Measurements from ENCODE around the gene ASGR1. TPM values are rescaled to one million over a fixed set of nuclear protein-coding genes. Genes with fewer than 3 reads are reported as not detected.

ASGR1 gene
- polyA plus RNA-seq, 1 donor from 2014 or later = 80.2 TPM

DNA sequence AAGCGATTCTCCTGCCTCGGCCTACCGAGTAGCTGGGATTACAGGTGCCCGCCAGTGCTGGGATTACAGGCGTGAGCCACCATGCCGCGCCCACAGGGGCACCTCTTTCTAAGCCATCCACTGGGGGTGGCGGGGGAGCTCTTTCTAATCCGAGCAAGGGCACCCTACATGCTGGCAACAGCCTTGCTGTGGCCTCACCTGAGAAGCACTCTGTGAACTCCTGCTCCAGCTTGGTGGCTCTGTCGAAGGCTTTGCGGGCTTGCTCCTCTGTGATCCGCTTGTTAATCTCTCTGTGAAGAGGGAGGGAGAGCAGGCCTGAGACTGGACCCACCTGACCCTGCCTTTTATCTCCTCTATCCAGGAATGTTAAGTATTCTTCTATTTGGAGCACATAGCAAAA lies 11.9 kb upstream of the ASGR1 start:
- no peaks in the 10 kb centered on the region for H3K79me2 ChIP-seq (replicated peaks; ENCODE audit: insufficient read depth, low read length)
- TF ChIP-seq EZH2 (IDR thresholded peaks at IDR 0.05; ENCODE audit: borderline replicate concordance, insufficient read depth, low read length, poor library complexity, severe bottlenecking) (no peak), RAD21 (conservative IDR thresholded peaks at IDR 0.05) (no peak), EP300 (conservative IDR thresholded peaks at IDR 0.05; ENCODE audit: poor library complexity, severe bottlenecking) (no peak), TAF1 (IDR thresholded peaks at IDR 0.05; ENCODE audit: low read depth) (no peak), SMC3 (conservative IDR thresholded peaks at IDR 0.05; ENCODE audit: poor library complexity) (no peak), POLR2AphosphoS5 (IDR thresholded peaks at IDR 0.05) (no peak), MXI1 (conservative IDR thresholded peaks at IDR 0.05; ENCODE audit: poor library complexity, severe bottlenecking) (no peak)
- TF ChIP-seq, protein P1, sequence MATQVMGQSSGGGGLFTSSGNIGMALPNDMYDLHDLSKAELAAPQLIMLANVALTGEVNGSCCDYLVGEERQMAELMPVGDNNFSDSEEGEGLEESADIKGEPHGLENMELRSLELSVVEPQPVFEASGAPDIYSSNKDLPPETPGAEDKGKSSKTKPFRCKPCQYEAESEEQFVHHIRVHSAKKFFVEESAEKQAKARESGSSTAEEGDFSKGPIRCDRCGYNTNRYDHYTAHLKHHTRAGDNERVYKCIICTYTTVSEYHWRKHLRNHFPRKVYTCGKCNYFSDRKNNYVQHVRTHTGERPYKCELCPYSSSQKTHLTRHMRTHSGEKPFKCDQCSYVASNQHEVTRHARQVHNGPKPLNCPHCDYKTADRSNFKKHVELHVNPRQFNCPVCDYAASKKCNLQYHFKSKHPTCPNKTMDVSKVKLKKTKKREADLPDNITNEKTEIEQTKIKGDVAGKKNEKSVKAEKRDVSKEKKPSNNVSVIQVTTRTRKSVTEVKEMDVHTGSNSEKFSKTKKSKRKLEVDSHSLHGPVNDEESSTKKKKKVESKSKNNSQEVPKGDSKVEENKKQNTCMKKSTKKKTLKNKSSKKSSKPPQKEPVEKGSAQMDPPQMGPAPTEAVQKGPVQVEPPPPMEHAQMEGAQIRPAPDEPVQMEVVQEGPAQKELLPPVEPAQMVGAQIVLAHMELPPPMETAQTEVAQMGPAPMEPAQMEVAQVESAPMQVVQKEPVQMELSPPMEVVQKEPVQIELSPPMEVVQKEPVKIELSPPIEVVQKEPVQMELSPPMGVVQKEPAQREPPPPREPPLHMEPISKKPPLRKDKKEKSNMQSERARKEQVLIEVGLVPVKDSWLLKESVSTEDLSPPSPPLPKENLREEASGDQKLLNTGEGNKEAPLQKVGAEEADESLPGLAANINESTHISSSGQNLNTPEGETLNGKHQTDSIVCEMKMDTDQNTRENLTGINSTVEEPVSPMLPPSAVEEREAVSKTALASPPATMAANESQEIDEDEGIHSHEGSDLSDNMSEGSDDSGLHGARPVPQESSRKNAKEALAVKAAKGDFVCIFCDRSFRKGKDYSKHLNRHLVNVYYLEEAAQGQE (IDR thresholded peaks at IDR 0.05; ENCODE audit: borderline replicate concordance) = no peak
- TF ChIP-seq, protein P2, sequence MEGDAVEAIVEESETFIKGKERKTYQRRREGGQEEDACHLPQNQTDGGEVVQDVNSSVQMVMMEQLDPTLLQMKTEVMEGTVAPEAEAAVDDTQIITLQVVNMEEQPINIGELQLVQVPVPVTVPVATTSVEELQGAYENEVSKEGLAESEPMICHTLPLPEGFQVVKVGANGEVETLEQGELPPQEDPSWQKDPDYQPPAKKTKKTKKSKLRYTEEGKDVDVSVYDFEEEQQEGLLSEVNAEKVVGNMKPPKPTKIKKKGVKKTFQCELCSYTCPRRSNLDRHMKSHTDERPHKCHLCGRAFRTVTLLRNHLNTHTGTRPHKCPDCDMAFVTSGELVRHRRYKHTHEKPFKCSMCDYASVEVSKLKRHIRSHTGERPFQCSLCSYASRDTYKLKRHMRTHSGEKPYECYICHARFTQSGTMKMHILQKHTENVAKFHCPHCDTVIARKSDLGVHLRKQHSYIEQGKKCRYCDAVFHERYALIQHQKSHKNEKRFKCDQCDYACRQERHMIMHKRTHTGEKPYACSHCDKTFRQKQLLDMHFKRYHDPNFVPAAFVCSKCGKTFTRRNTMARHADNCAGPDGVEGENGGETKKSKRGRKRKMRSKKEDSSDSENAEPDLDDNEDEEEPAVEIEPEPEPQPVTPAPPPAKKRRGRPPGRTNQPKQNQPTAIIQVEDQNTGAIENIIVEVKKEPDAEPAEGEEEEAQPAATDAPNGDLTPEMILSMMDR (IDR thresholded peaks at IDR 0.05; ENCODE audit: poor library complexity, severe bottlenecking) = no peak
- no peaks in the 10 kb centered on the region for H3K27me3 ChIP-seq (ENCODE audit: insufficient read depth, low read depth, low read length)
- peaks cover 11% of the 10 kb centered on the region for H3K36me3 ChIP-seq (ENCODE audit: insufficient read depth, low read length)
- no peak overlapping the region for H3K4me3 ChIP-seq (ENCODE audit: low read length)
- H3K9me3 ChIP-seq (ENCODE audit: low read length) = no peaks in the 10 kb centered on the region
- no peak overlapping the region for H3K27ac ChIP-seq (ENCODE audit: low read length)
- no peak overlapping the region for H2AFZ ChIP-seq (ENCODE audit: low read depth, low read length)
- H3F3A ChIP-seq (ENCODE audit: insufficient read depth, low read length, poor library complexity, severe bottlenecking) = no peaks in the 10 kb centered on the region
- no peak overlapping the region for H3K9ac ChIP-seq (ENCODE audit: low read length)
- no peaks in the 10 kb centered on the region for H3K9me2 ChIP-seq (ENCODE audit: insufficient read depth, low read length)
- no peak overlapping the region for H3K4me2 ChIP-seq (ENCODE audit: low read length)
- no peaks in the 10 kb centered on the region for H4K20me1 ChIP-seq (ENCODE audit: insufficient read depth)

DNA sequence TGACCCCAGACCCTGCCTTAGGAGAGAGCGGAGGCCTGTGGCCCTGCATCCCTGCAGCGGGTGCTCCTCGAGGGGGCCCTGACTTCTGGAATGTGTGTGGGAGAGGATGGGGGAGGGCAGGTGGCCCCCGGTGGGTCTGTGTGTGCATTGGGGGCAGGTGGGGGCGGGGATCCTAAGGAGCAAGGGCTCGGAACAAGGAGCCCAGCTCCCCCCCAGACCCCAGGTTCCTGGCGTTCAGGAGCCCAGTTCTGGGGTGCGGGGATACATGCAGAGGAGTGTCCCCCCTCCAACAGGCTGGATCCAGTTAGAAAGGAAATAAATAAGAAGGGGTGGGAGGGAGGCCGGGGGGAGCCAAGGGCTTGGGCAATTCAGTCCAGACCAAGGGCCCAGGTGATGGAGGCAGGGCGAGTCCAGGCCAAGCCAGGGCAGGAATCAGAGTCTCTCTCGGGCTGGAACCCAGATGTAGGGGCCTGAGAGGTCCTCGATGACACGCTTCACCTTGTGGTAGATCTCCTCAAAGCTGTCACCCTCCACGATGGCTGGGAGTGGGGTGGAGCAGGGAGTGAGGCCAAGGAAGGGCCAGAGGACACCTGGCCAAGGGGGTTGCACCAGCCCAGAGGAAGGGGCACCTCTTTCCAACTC lies 11.2 kb upstream of the ASGR1 start:
- Histone ChIP-seq H3K79me2 (replicated peaks; ENCODE audit: insufficient read depth, low read length) (no peaks in the 10 kb centered on the region), H3K27ac (ENCODE audit: low read length) (no peak overlapping the region), H3K4me3 (ENCODE audit: low read length) (no peak overlapping the region), H3K9me2 (ENCODE audit: insufficient read depth, low read length) (no peaks in the 10 kb centered on the region), H3K4me2 (ENCODE audit: low read length) (no peak overlapping the region), H3K9me3 (ENCODE audit: low read length) (no peaks in the 10 kb centered on the region), H2AFZ (ENCODE audit: low read depth, low read length) (no peak overlapping the region), H3K27me3 (ENCODE audit: insufficient read depth, low read depth, low read length) (no peaks in the 10 kb centered on the region), H4K20me1 (ENCODE audit: insufficient read depth) (no peaks in the 10 kb centered on the region), H3K9ac (ENCODE audit: low read length) (no peak overlapping the region), H3F3A (ENCODE audit: insufficient read depth, low read length, poor library complexity, severe bottlenecking) (no peaks in the 10 kb centered on the region), H3K36me3 (ENCODE audit: insufficient read depth, low read length) (peaks cover 11% of the 10 kb centered on the region)
- TF ChIP-seq, protein P1 (IDR thresholded peaks at IDR 0.05; ENCODE audit: borderline replicate concordance) = no peak
- no peak for TF ChIP-seq SMC3 (conservative IDR thresholded peaks at IDR 0.05; ENCODE audit: poor library complexity)
- TF ChIP-seq EZH2 (IDR thresholded peaks at IDR 0.05; ENCODE audit: borderline replicate concordance, insufficient read depth, low read length, poor library complexity, severe bottlenecking) = no peak
- no peak for TF ChIP-seq POLR2AphosphoS5 (IDR thresholded peaks at IDR 0.05)
- no peak for TF ChIP-seq RAD21 (conservative IDR thresholded peaks at IDR 0.05)
- TF ChIP-seq, protein P2 (IDR thresholded peaks at IDR 0.05; ENCODE audit: poor library complexity, severe bottlenecking) = no peak
- TF ChIP-seq EP300 (conservative IDR thresholded peaks at IDR 0.05; ENCODE audit: poor library complexity, severe bottlenecking) = no peak
- TF ChIP-seq MXI1 (conservative IDR thresholded peaks at IDR 0.05; ENCODE audit: poor library complexity, severe bottlenecking) = no peak
- TF ChIP-seq TAF1 (IDR thresholded peaks at IDR 0.05; ENCODE audit: low read depth) = no peak
